Panc1 (cell line): ENCODE results near the gene ALOX12. TPM values are rescaled to one million over a fixed set of nuclear protein-coding genes. Genes with fewer than 3 reads are reported as not detected.

ENCODE experiments used
- ATAC-seq: fragments of 200-7000 bp; cut with Tn5 transposase; 2 replicates; pipeline ENCODE4 v1.9.1; 2020; ENCODE audit warnings: mild to moderate bottlenecking, moderate library complexity
- BruUV-seq: library from RNA; stranded (reverse); fragments of 400-500 nt; replicated peaks from 2 replicates; lab custom pipeline; 2021; lab: Mats Ljungman, UMichigan
- CTCF ChIA-PET: fragments of 300-600 bp; sonication (Branson Sonifier 250); formaldehyde crosslinking; loops from one replicate; lab custom pipeline; 2022; ENCODE audit warnings: antibody characterized with exemption; lab: Charles Lee
- POLR2A ChIA-PET: fragments of 300-600 bp; sonication (Branson Sonifier 250); formaldehyde crosslinking; loops from one replicate; lab custom pipeline; 2022; ENCODE audit warnings: antibody characterized with exemption; lab: Charles Lee
- DNase-seq: peaks from one replicate; pipeline ENCODE4 v3.0.0-alpha.2; 2010; ENCODE audit warnings: low read depth, low spot score
- H3K27ac ChIP-seq: 2 replicates; pipeline ENCODE4 v1.5.1; 2011; ENCODE audit warnings: mild to moderate bottlenecking, low read length, inconsistent platforms
- H3K27me3 ChIP-seq: fragments of 200-500 bp; sonication (Bioruptor generic); 2 replicates; pipeline ENCODE4 v1.6.0; 2014; ENCODE audit warnings: low read length, inconsistent platforms; ENCODE audit not compliant: control insufficient read depth, insufficient read depth
- H3K36me3 ChIP-seq: fragments of 200-500 bp; sonication (Bioruptor generic); 2 replicates; pipeline ENCODE4 v1.5.1; 2014; ENCODE audit warnings: inconsistent platforms, mild to moderate bottlenecking, low read length, moderate library complexity; ENCODE audit not compliant: control insufficient read depth, insufficient read depth
- H3K4me1 ChIP-seq: 2 replicates; pipeline ENCODE4 v1.5.1; 2011; ENCODE audit warnings: inconsistent platforms, mild to moderate bottlenecking, low read length, moderate library complexity; ENCODE audit not compliant: control insufficient read depth, insufficient read depth
- H3K4me3 ChIP-seq, 2 experiments: 2 replicates each; pipeline ENCODE4 v1.5.1; 2011 to 2012; ENCODE audit warnings: low read depth in 2 of 2, low read length in 2 of 2, mild to moderate bottlenecking in 2 of 2, inconsistent platforms in 1 of 2, moderate library complexity in 1 of 2
- H3K9me3 ChIP-seq: fragments of 200-500 bp; sonication (Bioruptor generic); 2 replicates; pipeline ENCODE4 v1.5.1; 2014; ENCODE audit warnings: low read depth, mild to moderate bottlenecking, inconsistent platforms, low read length, moderate library complexity; ENCODE audit not compliant: control insufficient read depth, insufficient read depth
- CTCF ChIP-seq: fragments of 450-650 bp; IDR thresholded peaks from 2 replicates; pipeline ENCODE4 v1.5.1; 2017; ENCODE audit warnings: mild to moderate bottlenecking
- POLR2AphosphoS5 ChIP-seq: IDR thresholded peaks from 2 replicates; pipeline ENCODE4 v1.6.1; 2012; ENCODE audit warnings: mild to moderate bottlenecking, low read depth, low read length, moderate library complexity
- REST ChIP-seq, 2 experiments: IDR thresholded peaks; 2 replicates each; pipeline ENCODE4 v1.6.1; 2011 to 2012; ENCODE audit warnings: low read depth in 2 of 2, control low read depth in 1 of 2, low read length in 1 of 2, mild to moderate bottlenecking in 1 of 2, moderate library complexity in 1 of 2; ENCODE audit not compliant: insufficient read depth in 1 of 2
- SIN3A ChIP-seq: IDR thresholded peaks from 2 replicates; pipeline ENCODE4 v1.6.1; 2012; ENCODE audit warnings: low read depth, mild to moderate bottlenecking, low read length, moderate library complexity, borderline replicate concordance; ENCODE audit not compliant: insufficient read depth
- TCF7L2 ChIP-seq: IDR thresholded peaks from 2 replicates; pipeline ENCODE4 v1.6.1; 2011; ENCODE audit warnings: mild to moderate bottlenecking, low read depth, low read length, inconsistent platforms
- in situ Hi-C: cut with HindIII; loops from 2 replicates; pipeline ENCODE4 v1.10.0; 2016; ENCODE audit warnings: low sequenced_read_pairs, low pct_unique_long_range_greater_than_20kb
- intact Hi-C: fragments of 100-400 bp; cut with micrococcal nuclease; formaldehyde crosslinking; loops from one replicate; pipeline ENCODE4 v1.10.0; 2022; ENCODE audit not compliant: unreplicated experiment
- total RNA-seq: library from RNA; stranded (reverse); gene quantifications from one replicate; pipeline ENCODE4 v1.2.1, GENCODE V29; 2021; ENCODE audit not compliant: unreplicated experiment

Gene ALOX12
- total RNA-seq, 1 experiment from 2014 or later, result not detected

GRCh38 chr17:7010523-7010922 lies 14.7 kb downstream of the ALOX12 start:
- DNase-seq (no peak), ATAC-seq (no peak)
- in situ Hi-C loops, result no loop called here
- H3K27me3 ChIP-seq, result no peaks in the 10 kb centered on the region
- no TSS peak for BruUV-seq
- peak overlapping the region; percentile 98 to 99 for H3K4me3 ChIP-seq
- CTCF ChIA-PET, result no interaction called here
- intact Hi-C loops, result no loop called here
- no peak overlapping the region for H3K27ac ChIP-seq
- POLR2A ChIA-PET, result no interaction called here
- peaks cover 8% of the 10 kb centered on the region for H3K4me1 ChIP-seq
- TF ChIP-seq TCF7L2 (no peak), POLR2AphosphoS5 (no peak), REST (IDR thresholded peaks at IDR 0.05; ENCODE audit: insufficient read depth in 1 of 2, low read depth in 2 of 2, low read length in 1 of 2) (no peak), CTCF (no peak), SIN3A (no peak)
- no peaks in the 10 kb centered on the region for H3K9me3 ChIP-seq
- peaks cover 18% of the 10 kb centered on the region; the same call in 1 of the 2 replicates for H3K36me3 ChIP-seq

- POLR2A ChIA-PET, result no interaction called here
- in situ Hi-C loops (no loop called here), intact Hi-C loops (no loop called here)
- Histone ChIP-seq H3K36me3 (peaks cover 18% of the 10 kb centered on the region; the same call in 1 of the 2 replicates), H3K27ac (peak overlapping the region; percentile 95), H3K4me3 (peak overlapping the region; percentile 98 to 99), H3K9me3 (no peaks in the 10 kb centered on the region), H3K4me1 (peaks cover 9% of the 10 kb centered on the region), H3K27me3 (no peaks in the 10 kb centered on the region)
- TF ChIP-seq REST (IDR thresholded peaks at IDR 0.05; ENCODE audit: insufficient read depth in 1 of 2, low read depth in 2 of 2, low read length in 1 of 2) (no peak), POLR2AphosphoS5 (no peak), SIN3A (no peak), CTCF (no peak), TCF7L2 (no peak)
- ATAC-seq, result no peak
- CTCF ChIA-PET, result no interaction called here
- BruUV-seq, result no TSS peak
- DNase-seq, result no peak
Observed at GRCh38 chr17:7011415-7011814, 15.6 kb downstream of the ALOX12 start.
